HUES6 (cell line): ENCODE measurements around the gene KHK.

Source experiments
- H3K27ac ChIP-seq: 2 replicates; pipeline ENCODE4 v1.7.0; 2013; ENCODE audit warnings: low read depth, mild to moderate bottlenecking, low read length, inconsistent platforms
- H3K27me3 ChIP-seq: 2 replicates; pipeline ENCODE4 v1.6.1; 2013; ENCODE audit warnings: low read length; ENCODE audit not compliant: control insufficient read depth, insufficient read depth
- H3K36me3 ChIP-seq: 2 replicates; pipeline ENCODE4 v1.6.1; 2013; ENCODE audit warnings: low read length; ENCODE audit not compliant: control insufficient read depth, insufficient read depth
- H3K4me1 ChIP-seq: 2 replicates; pipeline ENCODE4 v1.6.1; 2013; ENCODE audit warnings: low read length; ENCODE audit not compliant: control insufficient read depth, insufficient read depth
- H3K4me3 ChIP-seq: 2 replicates; pipeline ENCODE4 v1.5.1; 2013; ENCODE audit warnings: low read depth, low read length
- H3K9ac ChIP-seq: one replicate; pipeline ENCODE4 v1.6.1; 2013; ENCODE audit warnings: mild to moderate bottlenecking, low read length
- H3K9me3 ChIP-seq: 2 replicates; pipeline ENCODE4 v1.6.1; 2013; ENCODE audit warnings: low read depth, low read length; ENCODE audit not compliant: control insufficient read depth, insufficient read depth

KHK gene

DNA sequence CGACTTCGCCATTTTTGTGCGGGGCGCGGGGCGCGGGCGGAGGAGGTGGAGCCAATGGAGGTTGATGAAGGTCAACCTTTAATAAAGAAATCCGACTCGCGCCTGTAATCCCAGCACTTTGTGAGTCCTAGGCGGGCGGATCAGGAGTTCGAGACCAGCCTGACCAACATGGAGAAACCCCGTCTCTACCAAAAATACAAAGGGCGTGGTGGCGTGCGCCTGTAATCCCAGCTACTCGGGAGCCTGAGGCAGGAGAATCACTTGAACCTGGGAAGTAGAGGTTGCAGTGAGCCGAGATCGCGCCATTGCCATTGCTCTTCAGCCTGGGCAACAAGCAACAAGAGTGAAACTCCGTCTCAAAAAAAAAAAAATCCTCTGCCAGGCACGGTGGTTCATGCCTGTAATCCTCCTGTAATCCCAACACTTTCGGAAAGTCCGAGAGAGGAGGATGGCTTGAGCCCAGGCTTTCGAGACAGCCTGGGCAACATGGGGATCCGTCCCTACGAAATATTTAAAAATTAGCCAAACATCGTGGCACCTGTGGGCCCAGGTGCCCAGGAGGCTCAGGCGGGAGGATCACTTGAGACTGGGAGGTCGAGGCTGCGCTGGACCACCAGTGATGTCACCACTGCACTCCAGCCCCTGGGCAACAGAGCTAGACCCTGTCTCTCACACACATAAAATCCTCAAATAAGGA, 48.4 kb downstream of the KHK start:
- H3K27ac ChIP-seq = no peak overlapping the region
- H3K9ac ChIP-seq = no peak overlapping the region
- peaks cover 3% of the 10 kb centered on the region; the same call in 1 of the 2 replicates for H3K27me3 ChIP-seq
- peaks cover 6% of the 10 kb centered on the region; the same call in 1 of the 2 replicates for H3K4me1 ChIP-seq
- peaks cover 31% of the 10 kb centered on the region for H3K36me3 ChIP-seq
- H3K9me3 ChIP-seq = no peaks in the 10 kb centered on the region
- peak overlapping the region; percentile 96 for H3K4me3 ChIP-seq

DNA sequence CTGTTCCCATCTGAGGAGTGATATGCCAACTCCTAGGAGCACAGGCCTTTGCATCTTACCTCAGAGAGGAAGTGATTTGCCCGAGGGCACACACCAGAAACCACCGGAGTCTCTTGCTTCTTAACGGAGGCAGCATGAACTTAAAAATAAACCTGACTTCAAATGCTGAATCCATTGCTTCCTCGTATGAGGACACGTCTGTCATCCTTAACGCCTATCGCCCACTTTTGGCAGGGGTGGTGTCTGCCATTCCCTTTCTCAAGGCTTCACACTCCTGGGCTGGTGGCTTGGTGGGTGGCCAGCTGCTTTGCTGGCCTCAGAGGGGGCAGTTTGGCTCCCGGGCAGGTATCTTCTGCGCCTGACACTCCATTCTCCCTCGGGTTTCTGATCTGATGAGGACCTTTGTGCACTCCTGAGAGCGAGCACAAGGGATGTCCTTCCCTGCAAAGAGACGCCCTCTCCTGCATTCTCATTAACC, 48.9 kb downstream of the KHK start:
- Histone ChIP-seq H3K4me3 (no peak overlapping the region), H3K9ac (no peak overlapping the region), H3K27me3 (peaks cover 3% of the 10 kb centered on the region; the same call in 1 of the 2 replicates), H3K4me1 (peaks cover 6% of the 10 kb centered on the region; the same call in 1 of the 2 replicates), H3K27ac (no peak overlapping the region), H3K9me3 (no peaks in the 10 kb centered on the region), H3K36me3 (peaks cover 25% of the 10 kb centered on the region)

DNA sequence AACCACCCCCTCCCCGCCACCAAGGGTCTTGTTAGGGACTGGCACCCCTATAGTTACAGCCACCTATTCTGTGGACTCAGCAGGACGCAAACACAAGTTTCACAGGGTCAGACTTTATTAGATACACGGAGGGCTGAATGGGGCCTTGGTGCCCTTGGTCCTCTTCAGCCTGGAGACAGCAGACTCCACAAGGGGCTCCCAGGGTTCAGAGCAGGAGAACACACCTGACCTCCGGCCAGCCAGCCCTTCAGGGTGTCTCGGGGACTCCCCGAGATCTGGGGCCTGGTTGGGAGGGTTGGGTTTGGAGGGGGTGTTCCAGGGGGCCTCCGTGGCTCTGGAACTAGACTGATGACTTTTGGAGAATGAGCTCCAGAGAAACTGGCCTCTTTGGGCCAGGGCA, 50.2 kb downstream of the KHK start:
- peaks cover 6% of the 10 kb centered on the region; the same call in 1 of the 2 replicates for H3K4me1 ChIP-seq
- H3K36me3 ChIP-seq = peaks cover 13% of the 10 kb centered on the region
- H3K4me3 ChIP-seq = no peak overlapping the region
- no peak overlapping the region for H3K27ac ChIP-seq
- H3K27me3 ChIP-seq = peaks cover 3% of the 10 kb centered on the region; the same call in 1 of the 2 replicates
- H3K9me3 ChIP-seq = no peaks in the 10 kb centered on the region
- H3K9ac ChIP-seq = no peak overlapping the region

DNA sequence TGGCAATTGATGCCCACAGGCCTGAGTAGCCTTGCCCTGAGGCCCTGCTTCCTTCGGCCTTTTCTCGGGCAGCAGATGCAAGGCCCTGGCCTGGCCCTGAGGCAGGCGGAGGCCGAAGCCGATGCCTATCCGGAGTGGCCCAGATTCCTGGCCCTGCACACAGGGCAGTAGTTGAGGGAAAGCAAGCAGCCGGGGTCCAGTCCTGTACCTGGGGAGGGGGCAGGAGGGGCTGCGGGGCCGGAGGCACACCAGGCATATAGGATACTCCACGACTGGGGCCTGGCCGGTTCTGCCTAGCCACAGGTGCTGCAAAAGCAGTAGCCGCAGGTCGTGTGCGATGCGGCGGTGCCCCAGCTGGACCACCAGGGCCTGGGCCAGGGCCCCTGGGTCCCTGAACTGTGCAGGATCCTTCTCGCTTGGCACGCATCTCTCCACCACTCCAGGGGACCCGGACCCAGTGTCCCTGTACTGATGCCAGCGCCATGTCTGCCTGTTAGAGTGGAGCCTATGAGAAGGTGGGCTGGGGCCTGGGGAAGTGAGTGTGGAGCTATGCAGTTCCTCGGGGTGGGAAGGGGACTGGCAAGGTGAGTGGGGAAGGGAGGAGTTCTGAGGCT, 50.9 kb downstream of the KHK start:
- peaks cover 6% of the 10 kb centered on the region for H3K36me3 ChIP-seq
- peaks cover 6% of the 10 kb centered on the region; the same call in 1 of the 2 replicates for H3K4me1 ChIP-seq
- peaks cover 7% of the 10 kb centered on the region; the same call in 1 of the 2 replicates for H3K27me3 ChIP-seq
- H3K27ac ChIP-seq = no peak overlapping the region
- no peaks in the 10 kb centered on the region for H3K9me3 ChIP-seq
- H3K4me3 ChIP-seq = no peak overlapping the region
- H3K9ac ChIP-seq = no peak overlapping the region

DNA sequence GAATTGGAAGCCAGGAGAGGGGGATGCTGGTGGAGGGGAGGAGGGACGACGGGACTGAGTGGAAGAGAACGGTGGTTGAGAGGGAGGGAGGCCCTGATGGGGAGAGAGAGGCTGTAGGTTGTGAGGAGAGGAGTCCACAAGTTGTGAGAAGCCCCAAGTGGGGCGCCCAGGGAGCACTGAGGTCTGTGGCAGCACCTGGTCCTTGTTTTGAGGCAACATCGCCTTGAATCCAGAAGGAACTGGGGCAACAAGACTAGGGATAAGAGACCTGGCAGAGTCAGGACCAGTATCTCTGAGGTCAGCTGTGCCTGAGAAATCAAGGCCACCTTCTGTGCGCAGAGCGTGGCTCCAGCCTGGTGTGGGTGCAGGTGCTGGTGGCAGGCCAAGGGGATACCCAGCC, 51.5 kb downstream of the KHK start:
- H3K9ac ChIP-seq = no peak overlapping the region
- peaks cover 9% of the 10 kb centered on the region; the same call in 1 of the 2 replicates for H3K27me3 ChIP-seq
- H3K36me3 ChIP-seq = no peaks in the 10 kb centered on the region
- no peak overlapping the region for H3K27ac ChIP-seq
- no peaks in the 10 kb centered on the region for H3K9me3 ChIP-seq
- no peak overlapping the region for H3K4me3 ChIP-seq
- peaks cover 6% of the 10 kb centered on the region; the same call in 1 of the 2 replicates for H3K4me1 ChIP-seq

DNA sequence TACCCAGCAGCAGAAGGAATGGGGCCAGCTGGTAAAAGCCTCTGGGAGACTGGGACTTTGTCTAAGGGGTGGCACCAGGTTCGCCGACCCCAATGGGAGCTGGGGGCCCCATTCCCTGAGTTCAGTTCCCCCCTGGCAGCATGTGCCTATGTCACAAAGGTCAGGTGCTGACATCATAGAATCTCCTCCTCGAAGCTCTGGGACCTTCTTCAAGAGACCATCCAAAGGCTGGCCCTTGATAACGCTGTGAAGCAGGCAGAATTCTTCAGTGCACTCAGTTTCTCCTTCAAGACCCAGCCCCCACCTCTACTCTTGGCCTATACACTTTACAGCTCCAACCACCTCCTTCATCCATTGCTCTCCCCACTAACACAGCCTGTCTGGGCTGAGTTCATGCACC, 52.7 kb downstream of the KHK start, which contains the start of gene PRR30:
Gene PRR30 (minus strand): TSS at position 101 of the 400 bp plus-strand sequence. CDS start 1,081 bp downstream, outside the sequence.
- H3K27ac ChIP-seq = no peak within 1 kb of the TSS
- H3K27me3 ChIP-seq = peaks cover 12% of the 10 kb centered on the region; the same call in 1 of the 2 replicates
- no peak within 1 kb of the TSS for H3K4me3 ChIP-seq
- H3K9ac ChIP-seq = no peak within 1 kb of the TSS
- H3K36me3 ChIP-seq = no peaks in the 10 kb centered on the region
- no peaks in the 10 kb centered on the region for H3K9me3 ChIP-seq
- H3K4me1 ChIP-seq = no peaks in the 10 kb centered on the region

DNA sequence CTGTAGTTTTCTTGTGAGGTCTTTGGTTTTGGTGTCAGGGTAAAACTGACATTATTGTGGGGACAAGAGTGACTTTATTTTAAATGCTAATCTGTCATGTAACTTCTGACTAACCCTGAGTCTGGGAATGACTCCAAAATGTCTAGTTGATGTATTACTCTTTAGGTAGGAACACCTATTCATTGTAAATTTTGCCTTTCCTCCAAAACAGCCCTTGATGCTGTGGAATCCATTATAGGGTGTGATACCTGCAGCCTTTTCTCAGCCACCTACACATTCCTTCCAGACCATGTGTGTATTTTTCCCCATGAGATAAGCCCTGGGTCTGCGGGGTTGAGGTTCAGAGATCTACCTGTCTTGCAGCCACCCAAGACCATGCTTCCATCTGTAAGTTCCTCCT, 56.7 kb downstream of the KHK start:
- Histone ChIP-seq H3K9ac (no peak overlapping the region), H3K9me3 (no peaks in the 10 kb centered on the region), H3K36me3 (no peaks in the 10 kb centered on the region), H3K4me3 (no peak overlapping the region), H3K27ac (no peak overlapping the region), H3K4me1 (no peaks in the 10 kb centered on the region), H3K27me3 (peaks cover 10% of the 10 kb centered on the region; the same call in 1 of the 2 replicates)

DNA sequence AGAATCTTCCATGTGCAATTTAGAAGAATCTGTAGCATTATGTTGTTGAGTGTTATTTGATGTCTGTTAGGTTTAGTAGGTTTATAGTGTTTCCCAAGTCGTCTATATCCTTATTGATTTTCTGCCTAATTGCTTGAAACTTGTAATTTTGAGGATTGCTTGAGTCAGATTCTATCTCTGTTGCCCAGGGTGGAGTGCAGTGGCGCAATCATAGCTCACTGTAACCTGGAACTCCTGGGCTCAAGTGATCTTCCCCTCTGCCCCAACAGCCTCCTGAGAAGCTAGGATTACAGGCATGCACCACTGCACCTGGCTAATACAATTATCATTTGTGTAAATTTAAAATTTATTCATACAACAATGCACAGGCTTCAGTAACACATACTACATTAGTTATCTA, 59.1 kb downstream of the KHK start:
- H3K4me1 ChIP-seq = no peaks in the 10 kb centered on the region
- H3K27ac ChIP-seq = no peak overlapping the region
- H3K27me3 ChIP-seq = peaks cover 9% of the 10 kb centered on the region; the same call in 1 of the 2 replicates
- no peak overlapping the region for H3K9ac ChIP-seq
- no peaks in the 10 kb centered on the region for H3K36me3 ChIP-seq
- H3K9me3 ChIP-seq = no peaks in the 10 kb centered on the region
- no peak overlapping the region for H3K4me3 ChIP-seq

DNA sequence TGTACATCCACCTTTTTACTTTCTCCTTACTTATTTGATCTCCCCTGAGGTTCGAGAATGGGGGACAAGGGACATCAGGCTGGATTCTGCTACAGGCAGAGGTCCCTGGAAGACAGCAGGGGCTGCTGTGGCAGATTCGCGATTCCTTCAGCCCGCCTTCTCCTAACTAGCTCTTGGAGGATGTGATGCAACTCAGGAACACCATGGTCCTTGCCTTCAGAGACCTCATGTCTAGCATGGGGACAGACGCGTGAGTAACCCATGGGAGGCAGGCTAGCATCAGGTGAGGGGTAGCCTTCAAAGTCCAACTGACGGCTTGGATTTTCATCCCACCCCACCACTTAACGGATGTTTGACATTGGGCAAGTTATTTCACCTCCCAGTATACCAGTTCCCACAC, 61.4 kb downstream of the KHK start:
- no peaks in the 10 kb centered on the region for H3K4me1 ChIP-seq
- no peak overlapping the region for H3K4me3 ChIP-seq
- no peaks in the 10 kb centered on the region for H3K36me3 ChIP-seq
- no peak overlapping the region for H3K27ac ChIP-seq
- no peak overlapping the region for H3K9ac ChIP-seq
- no peaks in the 10 kb centered on the region for H3K9me3 ChIP-seq
- peaks cover 4% of the 10 kb centered on the region; the same call in 1 of the 2 replicates for H3K27me3 ChIP-seq

DNA sequence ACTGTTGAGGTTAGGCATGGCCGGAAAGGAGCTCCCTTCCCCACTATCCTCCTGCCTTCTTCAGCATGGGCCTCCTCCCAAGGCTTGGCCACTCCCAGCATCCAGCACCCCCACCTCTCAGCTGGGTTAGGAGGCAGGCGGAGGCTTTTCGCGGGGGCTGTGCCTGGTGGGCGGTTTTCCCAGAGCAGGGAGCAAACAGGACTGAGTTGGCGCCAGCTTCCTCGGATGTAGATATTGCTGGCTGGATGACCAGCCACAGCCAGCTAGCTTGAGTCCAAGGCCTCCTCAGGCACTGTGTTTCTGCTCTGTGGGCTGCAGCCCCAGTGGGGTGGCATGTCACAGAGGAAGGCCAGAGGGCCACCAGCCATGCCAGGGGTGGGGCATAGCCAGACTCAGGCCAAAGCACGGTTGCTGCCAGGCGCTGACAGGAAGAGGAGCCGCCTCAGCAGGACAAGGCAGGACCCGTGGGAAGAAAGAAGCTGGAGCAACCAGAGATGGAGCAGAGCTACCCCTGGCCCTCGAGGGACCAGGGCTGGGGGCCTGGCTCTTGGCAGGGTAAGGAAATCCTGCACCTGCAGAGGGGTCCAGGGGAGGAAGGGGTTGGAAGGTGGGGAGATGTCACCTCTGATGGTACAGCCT, 62.3 kb downstream of the KHK start, which contains the start of gene TCF23:
Gene TCF23 (plus strand): TSS at position 204 of the 639 bp plus-strand sequence. CDS start 130 bp downstream, at position 334.
- H3K27me3 ChIP-seq = no peaks in the 10 kb centered on the region
- no peaks in the 10 kb centered on the region for H3K4me1 ChIP-seq
- H3K4me3 ChIP-seq = no peak within 1 kb of the TSS
- H3K9ac ChIP-seq = no peak within 1 kb of the TSS
- no peak within 1 kb of the TSS for H3K27ac ChIP-seq
- no peaks in the 10 kb centered on the region for H3K9me3 ChIP-seq
- H3K36me3 ChIP-seq = no peaks in the 10 kb centered on the region
